G401.6 (cell line): ENCODE measurements around the gene GRAP2.

Experiments used
- FAIRE-seq: peaks from 2 replicates; lab custom pipeline; 2012; peaks lifted over from hg19 to GRCh38; lab: Jason Lieb, UNC

GRAP2 gene

GRCh38 chr22:39925909-39926679 is 25.2 kb downstream of the GRAP2 start:
- no peak for FAIRE-seq

- FAIRE-seq = no peak
Observed at GRCh38 chr22:39926753-39927152, 25.9 kb downstream of the GRAP2 start.

- no peak for FAIRE-seq
Observed at GRCh38 chr22:39927544-39927943, 26.7 kb downstream of the GRAP2 start.

GRCh38 chr22:39928536-39929520 is 27.9 kb downstream of the GRAP2 start:
- no peak for FAIRE-seq

- FAIRE-seq = no peak
Observed at GRCh38 chr22:39931251-39931650, 30.4 kb downstream of the GRAP2 start.

- no peak for FAIRE-seq
Observed at GRCh38 chr22:39932166-39932565, 31.3 kb downstream of the GRAP2 start.

GRCh38 chr22:39932918-39933649 is 32.2 kb downstream of the GRAP2 start:
- no peak for FAIRE-seq

GRCh38 chr22:39933741-39934140 is 32.9 kb downstream of the GRAP2 start:
- no peak for FAIRE-seq

- no peak for FAIRE-seq
Observed at GRCh38 chr22:39935116-39935515, 34.2 kb downstream of the GRAP2 start.

GRCh38 chr22:39935612-39936011 is 34.7 kb downstream of the GRAP2 start:
- FAIRE-seq = no peak

- no peak for FAIRE-seq
Observed at GRCh38 chr22:39936523-39937145, 35.8 kb downstream of the GRAP2 start.

GRCh38 chr22:39937906-39938305 is 37.0 kb downstream of the GRAP2 start:
- no peak for FAIRE-seq

- no peak for FAIRE-seq
Observed at GRCh38 chr22:39938509-39939111, 37.7 kb downstream of the GRAP2 start.

- FAIRE-seq = no peak
Observed at GRCh38 chr22:39939830-39940229, 38.9 kb downstream of the GRAP2 start.

- no peak for FAIRE-seq
Observed at GRCh38 chr22:39940757-39941305, 39.9 kb downstream of the GRAP2 start.

- FAIRE-seq = no peak
Observed at GRCh38 chr22:39941601-39942000, 40.7 kb downstream of the GRAP2 start.

GRCh38 chr22:39942439-39943230 is 41.8 kb downstream of the GRAP2 start:
- no peak for FAIRE-seq

GRCh38 chr22:39943337-39943736 is 42.5 kb downstream of the GRAP2 start:
- no peak for FAIRE-seq

GRCh38 chr22:39943953-39944872 is 43.3 kb downstream of the GRAP2 start:
- FAIRE-seq = no peak
